SK-N-SH treated with all-trans-retinoic acid at 6 μM for 48 hours (cell line): ENCODE results near the gene KIF2C.

Experiments
- ATAC-seq: fragments of 200-7000 bp; cut with Tn5 transposase; 3 replicates; pipeline ENCODE4 v1.9.1; 2020; ENCODE audit warnings: mild to moderate bottlenecking, moderate library complexity
- BACH2 ChIP-seq: fragments of 250-450 bp; sonication (Bioruptor Pico); IDR thresholded peaks from 2 replicates; pipeline ENCODE4 v1.9.0; 2021; ENCODE audit warnings: mild to moderate bottlenecking, borderline replicate concordance
- CREB5 ChIP-seq: fragments of 250-450 bp; sonication (Bioruptor Pico); IDR thresholded peaks from 2 replicates; pipeline ENCODE4 v1.5.1; 2020; ENCODE audit warnings: low read depth, mild to moderate bottlenecking, moderate library complexity
- ESRRG ChIP-seq: fragments of 250-450 bp; sonication (Bioruptor Pico); IDR thresholded peaks from 2 replicates; pipeline ENCODE4 v1.6.1; 2021; ENCODE audit warnings: mild to moderate bottlenecking
- GLIS3 ChIP-seq: fragments of 250-450 bp; sonication (Bioruptor Pico); IDR thresholded peaks from 2 replicates; pipeline ENCODE4 v1.5.0; 2020; ENCODE audit warnings: mild to moderate bottlenecking, moderate library complexity
- OSR1 ChIP-seq: fragments of 250-450 bp; sonication (Bioruptor Pico); IDR thresholded peaks from 2 replicates; pipeline ENCODE4 v1.8.0; 2022; ENCODE audit warnings: moderate library complexity, mild to moderate bottlenecking, inconsistent platforms
- PPARA ChIP-seq: fragments of 250-450 bp; sonication (Bioruptor Pico); IDR thresholded peaks from 2 replicates; pipeline ENCODE4 v1.5.0; 2020; ENCODE audit warnings: mild to moderate bottlenecking, borderline replicate concordance
- SNAI2 ChIP-seq: fragments of 250-450 bp; sonication (Bioruptor Pico); IDR thresholded peaks from 2 replicates; pipeline ENCODE4 v1.5.0; 2020; ENCODE audit warnings: mild to moderate bottlenecking, moderate library complexity
- TCF4 ChIP-seq: fragments of 250-450 bp; sonication (Bioruptor Pico); IDR thresholded peaks from 2 replicates; pipeline ENCODE4 v1.8.0; 2021; ENCODE audit warnings: mild to moderate bottlenecking, moderate library complexity, borderline replicate concordance
- TOX ChIP-seq: fragments of 250-450 bp; sonication (Bioruptor Pico); IDR thresholded peaks from 2 replicates; pipeline ENCODE4 v1.8.0; 2021; ENCODE audit warnings: mild to moderate bottlenecking, moderate library complexity, borderline replicate concordance
- ZC3H10 ChIP-seq: fragments of 250-450 bp; sonication (Bioruptor Pico); IDR thresholded peaks from 2 replicates; pipeline ENCODE4 v1.5.1; 2021; ENCODE audit warnings: mild to moderate bottlenecking, moderate library complexity
- ZFP3 ChIP-seq: fragments of 250-450 bp; sonication (Bioruptor Pico); IDR thresholded peaks from 2 replicates; pipeline ENCODE4 v1.5.0; 2020; ENCODE audit warnings: mild to moderate bottlenecking, moderate library complexity
- ZFP30 ChIP-seq: fragments of 450-650 bp; formaldehyde crosslinking; IDR thresholded peaks from 2 replicates; pipeline ENCODE4 v1.5.0; 2022; ENCODE audit warnings: mild to moderate bottlenecking, moderate library complexity
- ZNF70 ChIP-seq: fragments of 450-650 bp; formaldehyde crosslinking; IDR thresholded peaks from 2 replicates; pipeline ENCODE4 v1.5.0; 2020; ENCODE audit warnings: mild to moderate bottlenecking, moderate library complexity
- ZNF8 ChIP-seq: fragments of 450-650 bp; formaldehyde crosslinking; IDR thresholded peaks from 2 replicates; pipeline ENCODE4 v1.5.0; 2020; ENCODE audit warnings: mild to moderate bottlenecking, moderate library complexity
- TF ChIP-seq, protein P1 (sequence below): fragments of 250-450 bp; sonication (Bioruptor Pico); IDR thresholded peaks from 2 replicates; pipeline ENCODE4 v1.8.0; 2020; ENCODE audit warnings: mild to moderate bottlenecking, moderate library complexity, borderline replicate concordance
- TF ChIP-seq, protein P2 (sequence below): fragments of 250-450 bp; sonication (Bioruptor Pico); IDR thresholded peaks from 2 replicates; pipeline ENCODE4 v1.5.0; 2020; ENCODE audit warnings: mild to moderate bottlenecking, moderate library complexity
- TF ChIP-seq, protein P3 (sequence below): fragments of 250-450 bp; sonication (Bioruptor Pico); IDR thresholded peaks from 2 replicates; pipeline ENCODE4 v1.8.0; 2021; ENCODE audit warnings: low read depth, mild to moderate bottlenecking, moderate library complexity, borderline replicate concordance

KIF2C gene

DNA sequence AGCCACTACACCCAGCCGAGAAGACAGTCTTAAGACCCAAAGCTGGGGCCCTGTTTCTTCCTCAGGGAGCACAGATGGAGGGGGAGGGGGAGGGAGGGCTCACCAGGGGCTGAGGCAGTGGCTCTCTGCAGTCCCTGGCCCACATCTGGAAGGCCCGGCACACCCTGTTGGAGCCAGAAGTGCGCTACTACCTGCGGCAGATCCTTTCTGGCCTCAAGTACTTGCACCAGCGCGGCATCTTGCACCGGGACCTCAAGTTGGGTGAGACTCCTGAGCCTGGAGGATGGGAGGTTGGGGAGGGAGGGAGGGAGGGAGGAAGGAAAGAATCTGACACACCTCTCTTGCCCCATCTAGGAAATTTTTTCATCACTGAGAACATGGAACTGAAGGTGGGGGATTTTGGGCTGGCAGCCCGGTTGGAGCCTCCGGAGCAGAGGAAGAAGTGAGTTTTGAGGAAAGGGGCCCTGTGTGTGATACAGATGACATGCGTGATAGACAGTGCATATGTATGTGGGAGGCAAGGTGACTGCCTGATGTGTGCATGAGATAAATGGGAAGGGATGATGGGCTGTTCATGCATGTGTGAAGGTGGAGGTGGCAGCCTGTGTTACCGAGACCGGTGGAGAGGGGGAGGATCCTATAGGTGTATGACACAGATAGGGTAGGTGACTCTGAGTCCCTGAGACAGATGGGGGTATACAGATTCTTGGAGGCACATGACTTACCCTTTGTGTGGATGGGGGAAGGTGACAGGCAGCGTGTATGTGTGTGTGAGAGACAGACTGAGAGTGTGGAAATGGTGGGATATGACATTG lies 62.1 kb downstream of the KIF2C start:
- TF ChIP-seq, protein P1, sequence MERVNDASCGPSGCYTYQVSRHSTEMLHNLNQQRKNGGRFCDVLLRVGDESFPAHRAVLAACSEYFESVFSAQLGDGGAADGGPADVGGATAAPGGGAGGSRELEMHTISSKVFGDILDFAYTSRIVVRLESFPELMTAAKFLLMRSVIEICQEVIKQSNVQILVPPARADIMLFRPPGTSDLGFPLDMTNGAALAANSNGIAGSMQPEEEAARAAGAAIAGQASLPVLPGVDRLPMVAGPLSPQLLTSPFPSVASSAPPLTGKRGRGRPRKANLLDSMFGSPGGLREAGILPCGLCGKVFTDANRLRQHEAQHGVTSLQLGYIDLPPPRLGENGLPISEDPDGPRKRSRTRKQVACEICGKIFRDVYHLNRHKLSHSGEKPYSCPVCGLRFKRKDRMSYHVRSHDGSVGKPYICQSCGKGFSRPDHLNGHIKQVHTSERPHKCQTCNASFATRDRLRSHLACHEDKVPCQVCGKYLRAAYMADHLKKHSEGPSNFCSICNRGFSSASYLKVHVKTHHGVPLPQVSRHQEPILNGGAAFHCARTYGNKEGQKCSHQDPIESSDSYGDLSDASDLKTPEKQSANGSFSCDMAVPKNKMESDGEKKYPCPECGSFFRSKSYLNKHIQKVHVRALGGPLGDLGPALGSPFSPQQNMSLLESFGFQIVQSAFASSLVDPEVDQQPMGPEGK (CRISPR knock-in tag): no peak
- TF ChIP-seq TOX (CRISPR knock-in tag) (no peak), ZFP30 (CRISPR knock-in tag) (no peak), ZNF70 (CRISPR knock-in tag) (no peak), ZC3H10 (CRISPR knock-in tag) (no peak), TCF4 (CRISPR knock-in tag) (no peak), CREB5 (CRISPR knock-in tag) (no peak), ESRRG (CRISPR knock-in tag) (no peak), PPARA (CRISPR knock-in tag) (no peak), ZFP3 (CRISPR knock-in tag) (no peak), SNAI2 (CRISPR knock-in tag) (no peak), OSR1 (no peak)
- TF ChIP-seq, protein P2, sequence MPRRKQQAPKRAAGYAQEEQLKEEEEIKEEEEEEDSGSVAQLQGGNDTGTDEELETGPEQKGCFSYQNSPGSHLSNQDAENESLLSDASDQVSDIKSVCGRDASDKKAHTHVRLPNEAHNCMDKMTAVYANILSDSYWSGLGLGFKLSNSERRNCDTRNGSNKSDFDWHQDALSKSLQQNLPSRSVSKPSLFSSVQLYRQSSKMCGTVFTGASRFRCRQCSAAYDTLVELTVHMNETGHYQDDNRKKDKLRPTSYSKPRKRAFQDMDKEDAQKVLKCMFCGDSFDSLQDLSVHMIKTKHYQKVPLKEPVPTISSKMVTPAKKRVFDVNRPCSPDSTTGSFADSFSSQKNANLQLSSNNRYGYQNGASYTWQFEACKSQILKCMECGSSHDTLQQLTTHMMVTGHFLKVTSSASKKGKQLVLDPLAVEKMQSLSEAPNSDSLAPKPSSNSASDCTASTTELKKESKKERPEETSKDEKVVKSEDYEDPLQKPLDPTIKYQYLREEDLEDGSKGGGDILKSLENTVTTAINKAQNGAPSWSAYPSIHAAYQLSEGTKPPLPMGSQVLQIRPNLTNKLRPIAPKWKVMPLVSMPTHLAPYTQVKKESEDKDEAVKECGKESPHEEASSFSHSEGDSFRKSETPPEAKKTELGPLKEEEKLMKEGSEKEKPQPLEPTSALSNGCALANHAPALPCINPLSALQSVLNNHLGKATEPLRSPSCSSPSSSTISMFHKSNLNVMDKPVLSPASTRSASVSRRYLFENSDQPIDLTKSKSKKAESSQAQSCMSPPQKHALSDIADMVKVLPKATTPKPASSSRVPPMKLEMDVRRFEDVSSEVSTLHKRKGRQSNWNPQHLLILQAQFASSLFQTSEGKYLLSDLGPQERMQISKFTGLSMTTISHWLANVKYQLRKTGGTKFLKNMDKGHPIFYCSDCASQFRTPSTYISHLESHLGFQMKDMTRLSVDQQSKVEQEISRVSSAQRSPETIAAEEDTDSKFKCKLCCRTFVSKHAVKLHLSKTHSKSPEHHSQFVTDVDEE (CRISPR knock-in tag): no peak
- TF ChIP-seq, protein P3, sequence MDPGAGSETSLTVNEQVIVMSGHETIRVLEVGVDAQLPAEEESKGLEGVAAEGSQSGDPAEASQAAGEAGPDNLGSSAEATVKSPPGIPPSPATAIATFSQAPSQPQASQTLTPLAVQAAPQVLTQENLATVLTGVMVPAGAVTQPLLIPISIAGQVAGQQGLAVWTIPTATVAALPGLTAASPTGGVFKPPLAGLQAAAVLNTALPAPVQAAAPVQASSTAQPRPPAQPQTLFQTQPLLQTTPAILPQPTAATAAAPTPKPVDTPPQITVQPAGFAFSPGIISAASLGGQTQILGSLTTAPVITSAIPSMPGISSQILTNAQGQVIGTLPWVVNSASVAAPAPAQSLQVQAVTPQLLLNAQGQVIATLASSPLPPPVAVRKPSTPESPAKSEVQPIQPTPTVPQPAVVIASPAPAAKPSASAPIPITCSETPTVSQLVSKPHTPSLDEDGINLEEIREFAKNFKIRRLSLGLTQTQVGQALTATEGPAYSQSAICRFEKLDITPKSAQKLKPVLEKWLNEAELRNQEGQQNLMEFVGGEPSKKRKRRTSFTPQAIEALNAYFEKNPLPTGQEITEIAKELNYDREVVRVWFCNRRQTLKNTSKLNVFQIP (CRISPR knock-in tag): no peak
- TF ChIP-seq, all 23 proteins: peak for 0
- ATAC-seq: no peak

- TF ChIP-seq, protein P1 (CRISPR knock-in tag): no peak
- TF ChIP-seq ZFP30 (CRISPR knock-in tag): no peak
- TF ChIP-seq ZC3H10 (CRISPR knock-in tag): no peak
- TF ChIP-seq ZNF8 (CRISPR knock-in tag): no peak
- TF ChIP-seq, protein P3 (CRISPR knock-in tag): no peak
- TF ChIP-seq BACH2 (CRISPR knock-in tag): no peak
- TF ChIP-seq, protein P2 (CRISPR knock-in tag): no peak
- TF ChIP-seq GLIS3 (CRISPR knock-in tag): no peak
- no peak for ATAC-seq
Measured at GRCh38 chr1:44802306-44803061, 62.8 kb downstream of the KIF2C start.
